Mucosa of descending colon (tissue), 3 donors: ENCODE results near the gene HPS3. TPM values are rescaled to one million over a fixed set of nuclear protein-coding genes. Genes with fewer than 3 reads are reported as not detected.
A peak's percentile ranks its signal among the peaks of the same experiment; 100 is the strongest.

ENCODE experiments used
- ATAC-seq: fragments of 200-7000 bp; cut with Tn5 transposase; one replicate; pipeline ENCODE4 v1.9.1; 2020; ENCODE audit warnings: mild to moderate bottlenecking, moderate library complexity
- DNase-seq, 3 donors: peaks; one replicate each; pipeline ENCODE4 v3.0.0-alpha.2; 2020
- H3K36me3 ChIP-seq: fragments of 200-600 bp; one replicate; pipeline ENCODE4 v1.8.0; 2021; ENCODE audit warnings: low read depth, mild to moderate bottlenecking
- H3K4me1 ChIP-seq: fragments of 200-600 bp; one replicate; pipeline ENCODE4 v1.8.0; 2021; ENCODE audit warnings: low read depth, mild to moderate bottlenecking
- H3K4me3 ChIP-seq: fragments of 200-600 bp; one replicate; pipeline ENCODE4 v1.8.0; 2021; ENCODE audit warnings: mild to moderate bottlenecking
- H3K9me3 ChIP-seq: fragments of 200-600 bp; one replicate; pipeline ENCODE4 v1.8.0; 2021; ENCODE audit warnings: mild to moderate bottlenecking
- CTCF ChIP-seq: fragments of 200-600 bp; IDR thresholded peaks from one replicate; pipeline ENCODE4 v1.8.0; 2022; ENCODE audit warnings: antibody characterized with exemption, mild to moderate bottlenecking
- intact Hi-C, 2 donors: fragments of 100-400 bp; cut with DNase I in 1 of 2; cut with micrococcal nuclease in 1 of 2; formaldehyde crosslinking; loops; one replicate each; pipeline versions ENCODE4 v1.11.0 to v1.11.1; 2022; cut with DNase I, micrococcal nuclease
- total RNA-seq, 3 donors: library from RNA; stranded (reverse); fragmentation: NEBNext Ultra II Directional in 2 of 3; extraction: Animal tissue kit (Norgen Biotek cat#: 25700) in 2 of 3; gene quantifications; one replicate each; pipeline versions ENCODE4 v1.2.1 to v1.2.4, GENCODE V29; 2021 to 2023
- donor health status: DM: no; HTN: no; CAD: no; lungs with moderate emphysema.
- donor health status: DM: no; HTN: no; CAD: no.
- donor health status: DM: no; HTN: yes; CAD: no.

The HPS3 gene
- total RNA-seq, 3 donors from 2014 or later, result 14.5 to 24.2 (median 20.2) TPM

GRCh38 chr3:149145356-149145755 lies 15.9 kb downstream of the HPS3 start:
- Histone ChIP-seq H3K4me1 (no peaks in the 10 kb centered on the region), H3K4me3 (no peak overlapping the region), H3K9me3 (no peaks in the 10 kb centered on the region), H3K36me3 (no peaks in the 10 kb centered on the region)
- DNase-seq, result no peak
- peak; percentile 31 for ATAC-seq
- intact Hi-C loops, result no loop called here
- no peak for TF ChIP-seq CTCF

- Histone ChIP-seq H3K9me3 (no peaks in the 10 kb centered on the region), H3K4me3 (no peak overlapping the region), H3K36me3 (no peaks in the 10 kb centered on the region), H3K4me1 (no peaks in the 10 kb centered on the region)
- no peak for DNase-seq
- peak; percentile 82 for ATAC-seq
- no peak for TF ChIP-seq CTCF
- intact Hi-C loops, result no loop called here
These were observed 16.5 kb downstream of the HPS3 start for GRCh38 chr3:149145974-149146373.

DNA sequence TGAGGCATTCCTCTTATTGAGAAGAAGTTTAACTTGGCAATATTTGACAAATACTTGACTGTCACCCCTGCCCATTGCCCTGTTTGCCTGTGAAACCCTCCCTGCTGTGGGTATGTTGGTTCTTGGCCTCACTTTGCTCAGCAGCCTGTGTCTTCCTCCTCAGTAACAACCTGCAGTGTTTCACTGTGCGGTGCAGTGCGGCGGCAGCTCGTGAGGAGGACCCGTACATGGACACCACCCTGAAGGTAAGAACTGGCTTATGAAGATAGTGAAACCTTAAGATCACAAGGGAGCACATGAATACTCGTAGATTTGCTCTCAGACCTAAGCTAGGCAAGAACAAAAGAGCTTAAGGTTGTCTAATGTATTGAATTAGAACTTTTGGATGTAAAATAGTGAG lies 21.0 kb downstream of the HPS3 start:
- DNase-seq (no peak), ATAC-seq (no peak)
- intact Hi-C loops, result no loop called here
- H3K36me3 ChIP-seq, result no peaks in the 10 kb centered on the region
- H3K9me3 ChIP-seq, result no peaks in the 10 kb centered on the region
- TF ChIP-seq CTCF, result no peak
- H3K4me1 ChIP-seq, result no peaks in the 10 kb centered on the region
- no peak overlapping the region for H3K4me3 ChIP-seq

GRCh38 chr3:149151843-149152242 lies 22.4 kb downstream of the HPS3 start:
- no peak for TF ChIP-seq CTCF
- Histone ChIP-seq H3K4me1 (no peaks in the 10 kb centered on the region), H3K9me3 (no peaks in the 10 kb centered on the region), H3K36me3 (no peaks in the 10 kb centered on the region), H3K4me3 (no peak overlapping the region)
- ATAC-seq (peak; percentile 34), DNase-seq (peak in 1 of 3 donors; percentile 9)
- intact Hi-C loops, result no loop called here

GRCh38 chr3:149152420-149152819 lies 23.0 kb downstream of the HPS3 start:
- TF ChIP-seq CTCF, result no peak

DNA sequence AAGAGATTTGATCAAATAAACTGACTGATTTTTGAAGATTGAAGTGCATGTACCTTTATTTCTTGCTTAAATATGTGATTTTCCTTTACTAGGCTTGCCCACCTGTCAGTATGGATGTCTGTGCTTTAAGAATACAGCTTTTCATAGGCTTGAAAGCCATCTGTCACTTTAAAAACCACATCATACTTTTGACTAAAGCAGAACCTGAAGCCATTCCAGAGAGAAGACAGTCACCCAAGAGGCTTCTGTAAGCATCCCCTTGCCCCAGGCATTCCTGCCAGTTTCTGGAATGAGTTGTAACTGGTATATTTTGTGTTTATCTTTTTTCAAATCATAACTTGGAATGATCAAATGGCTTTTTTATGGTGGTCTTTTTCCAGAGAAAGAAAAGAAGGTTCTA lies 24.0 kb downstream of the HPS3 start:
- intact Hi-C loops, result no loop called here
- Histone ChIP-seq H3K4me3 (no peak overlapping the region), H3K9me3 (no peaks in the 10 kb centered on the region), H3K36me3 (no peaks in the 10 kb centered on the region), H3K4me1 (no peaks in the 10 kb centered on the region)
- TF ChIP-seq CTCF, result no peak
- DNase-seq (no peak), ATAC-seq (no peak)

More at GRCh38 chr3:149152420-149152819, 23.0 kb downstream of the HPS3 start:
- intact Hi-C loops, result no loop called here
- Histone ChIP-seq H3K9me3 (no peaks in the 10 kb centered on the region), H3K4me3 (no peak overlapping the region), H3K36me3 (no peaks in the 10 kb centered on the region), H3K4me1 (no peaks in the 10 kb centered on the region)
- ATAC-seq (peak; percentile 23), DNase-seq (no peak)
